Measurements from ENCODE around the gene AP3S1. TPM values are rescaled to one million over a fixed set of nuclear protein-coding genes. Genes with fewer than 3 reads are reported as not detected.

The AP3S1 gene
- total RNA-seq, 2 experiments from 2014 or later = 76.0 to 89.5 TPM

GRCh38 chr5:115835481-115835880 is 6.3 kb upstream of the AP3S1 start:
- peaks cover 37% of the 10 kb centered on the region for H4K20me1 ChIP-seq (ENCODE audit: insufficient read depth, low read length)
- ChIA-PET POLR2A (interaction anchor here (0.5 to 1.6 kb wide), 3 partner anchors 10 to 312 kb away, joined by 3 to 5 read pairs (median 3); no protein-coding TSS in a partner anchor), CTCF (ENCODE audit: unreplicated experiment) (interaction anchor here (0.6 kb wide), 1 partner anchor 241 kb away, joined by 3 read pairs; no protein-coding TSS in a partner anchor)
- no peaks in the 10 kb centered on the region for H3K9me2 ChIP-seq (ENCODE audit: insufficient read depth, low read length)
- H2AFZ ChIP-seq (ENCODE audit: low read length) = no peak overlapping the region
- peaks cover 52% of the 10 kb centered on the region for H3K79me2 ChIP-seq (ENCODE audit: insufficient read depth, low read depth, low read length)
- H3K4me2 ChIP-seq (ENCODE audit: low read length) = no peak overlapping the region
- no peak for DNase-seq (ENCODE audit: low spot score)
- no TSS peak for BruUV-seq (replicated peaks)
- no peak overlapping the region for H3K4me3 ChIP-seq (ENCODE audit: low read depth, low read length, poor library complexity, severe bottlenecking)
- TF ChIP-seq EZH2phosphoT487 (IDR thresholded peaks at IDR 0.05; ENCODE audit: borderline replicate concordance, low read depth, low read length) (no peak), CTCF (conservative IDR thresholded peaks at IDR 0.05; ENCODE audit: low read length) (no peak)
- H3K27ac ChIP-seq (ENCODE audit: low read depth, low read length, poor library complexity, severe bottlenecking) = no peak overlapping the region
- intact Hi-C loops (cut with micrococcal nuclease; ENCODE audit: unreplicated experiment) = no loop called here
- no peaks in the 10 kb centered on the region for H3K9me3 ChIP-seq (ENCODE audit: low read length)
- peaks cover 22% of the 10 kb centered on the region for H3K4me1 ChIP-seq (ENCODE audit: insufficient read depth, low read length, poor library complexity, severe bottlenecking)
- peaks cover 81% of the 10 kb centered on the region for H3K36me3 ChIP-seq (ENCODE audit: insufficient read depth, low read length)

GRCh38 chr5:115838885-115839518 is 2.7 kb upstream of the AP3S1 start:
- H3K4me2 ChIP-seq (ENCODE audit: low read length) = peak overlapping the region; percentile 81
- no peak overlapping the region for H2AFZ ChIP-seq (ENCODE audit: low read length)
- peaks cover 73% of the 10 kb centered on the region for H3K79me2 ChIP-seq (ENCODE audit: insufficient read depth, low read depth, low read length)
- H3K4me1 ChIP-seq (ENCODE audit: insufficient read depth, low read length, poor library complexity, severe bottlenecking) = peaks cover 32% of the 10 kb centered on the region
- H4K20me1 ChIP-seq (ENCODE audit: insufficient read depth, low read length) = peaks cover 37% of the 10 kb centered on the region
- H3K9me3 ChIP-seq (ENCODE audit: low read length) = no peaks in the 10 kb centered on the region
- intact Hi-C loops (cut with micrococcal nuclease; ENCODE audit: unreplicated experiment) = no loop called here
- TF ChIP-seq EZH2phosphoT487 (IDR thresholded peaks at IDR 0.05; ENCODE audit: borderline replicate concordance, low read depth, low read length) = no peak
- peak; percentile 75 for TF ChIP-seq CTCF (conservative IDR thresholded peaks at IDR 0.05; ENCODE audit: low read length)
- H3K27ac ChIP-seq (ENCODE audit: low read depth, low read length, poor library complexity, severe bottlenecking) = peak overlapping the region; percentile 40
- peak overlapping the region; percentile 90 for H3K4me3 ChIP-seq (ENCODE audit: low read depth, low read length, poor library complexity, severe bottlenecking)
- ChIA-PET CTCF (ENCODE audit: unreplicated experiment) (no interaction called here), POLR2A (interaction anchor here (0.7 to 1.8 kb wide), 6 partner anchors 30 to 430 kb away, joined by 3 to 6 read pairs (median 4); no protein-coding TSS in a partner anchor)
- H3K9me2 ChIP-seq (ENCODE audit: insufficient read depth, low read length) = no peaks in the 10 kb centered on the region
- DNase-seq (ENCODE audit: low spot score) = peak; percentile 79
- H3K36me3 ChIP-seq (ENCODE audit: insufficient read depth, low read length) = peaks cover 46% of the 10 kb centered on the region
- no TSS peak for BruUV-seq (replicated peaks)

GRCh38 chr5:115840873-115841272 is 862 bp upstream of the AP3S1 start:
- POLR2A ChIA-PET = interaction anchor here (0.6 to 1.8 kb wide), 9 partner anchors 9 to 845 kb away, joined by 3 to 6 read pairs (median 3); partner anchors contain the start of genes COMMD10 and TMED7
- peaks cover 51% of the 10 kb centered on the region for H3K4me1 ChIP-seq (ENCODE audit: insufficient read depth, low read length, poor library complexity, severe bottlenecking)
- CTCF ChIA-PET (ENCODE audit: unreplicated experiment) = interaction anchor here (0.7 kb wide), 1 partner anchor 264 kb away, joined by 3 read pairs; no protein-coding TSS in a partner anchor
- no peak for DNase-seq (ENCODE audit: low spot score)
- TF ChIP-seq CTCF (conservative IDR thresholded peaks at IDR 0.05; ENCODE audit: low read length) (no peak), EZH2phosphoT487 (IDR thresholded peaks at IDR 0.05; ENCODE audit: borderline replicate concordance, low read depth, low read length) (no peak)
- no peaks in the 10 kb centered on the region for H3K9me3 ChIP-seq (ENCODE audit: low read length)
- peaks cover 87% of the 10 kb centered on the region for H3K79me2 ChIP-seq (ENCODE audit: insufficient read depth, low read depth, low read length)
- H3K27ac ChIP-seq (ENCODE audit: low read depth, low read length, poor library complexity, severe bottlenecking) = peak overlapping the region; percentile 80
- H4K20me1 ChIP-seq (ENCODE audit: insufficient read depth, low read length) = peaks cover 34% of the 10 kb centered on the region
- peak overlapping the region; percentile 90 for H3K4me3 ChIP-seq (ENCODE audit: low read depth, low read length, poor library complexity, severe bottlenecking)
- H3K4me2 ChIP-seq (ENCODE audit: low read length) = peak overlapping the region; percentile 81
- peak overlapping the region; percentile 50; the same call in 1 of the 2 replicates for H2AFZ ChIP-seq (ENCODE audit: low read length)
- H3K36me3 ChIP-seq (ENCODE audit: insufficient read depth, low read length) = peaks cover 27% of the 10 kb centered on the region
- BruUV-seq (replicated peaks) = no TSS peak
- intact Hi-C loops (cut with micrococcal nuclease; ENCODE audit: unreplicated experiment) = loop anchor here (2.0 to 5.0 kb wide), 6 partner anchors 196 to 544 kb away; partner anchors contain the start of genes CCDC112, COMMD10, FEM1C and TMED7
- no peaks in the 10 kb centered on the region for H3K9me2 ChIP-seq (ENCODE audit: insufficient read depth, low read length)

All from OCI-LY7 (cell line).